ENCODE results near the gene C3. TPM values are rescaled to one million over a fixed set of nuclear protein-coding genes. Genes with fewer than 3 reads are reported as not detected.
"Not testable (repeated sequence)": the region's sequence is repeated elsewhere in the genome, so short reads cannot be mapped to it uniquely, and the experiment has no call there.

Gene C3
- polyA plus RNA-seq, 6 donors from 2014 or later: not detected

DNA sequence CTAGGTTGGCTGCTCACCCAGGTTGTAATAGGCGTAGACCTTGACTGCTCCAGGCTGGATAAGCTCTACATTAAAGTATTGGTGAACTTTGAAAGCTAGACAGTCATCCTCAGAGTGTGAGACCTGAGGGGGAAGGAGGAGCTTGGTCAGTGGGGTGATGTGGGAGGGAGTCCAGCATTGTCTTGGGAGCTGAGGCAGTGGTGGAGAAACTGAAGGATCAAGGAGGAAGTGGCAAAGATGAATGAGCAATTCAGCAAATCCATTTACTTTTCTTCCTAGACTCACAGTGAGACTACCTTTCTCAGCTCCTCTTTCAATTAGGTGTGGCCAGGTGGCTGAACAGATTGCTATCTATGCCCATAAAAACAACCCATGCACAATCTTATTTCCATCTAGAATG is 40.3 kb downstream of the C3 start:
- Mint-ChIP-seq H3K4me3 (no peak overlapping the region), H3K27ac (no peak overlapping the region), H3K9me3 (peaks cover 4 to 17% (median 5%) of the 10 kb centered on the region in 7 donors), H3K4me1 (peaks cover 5 to 12% (median 8%) of the 10 kb centered on the region in 3 donors), H3K27me3 (peaks cover 20 to 69% (median 47%) of the 10 kb centered on the region in 3 donors), H3K36me3 (peaks cover 0 to 4% of the 10 kb centered on the region in 2 donors)
- ATAC-seq (ENCODE audit: low read depth in 2 of 2): no peak
- no peak for DNase-seq

GRCh38 chr19:6679139-6679538 is 41.3 kb downstream of the C3 start:
- Mint-ChIP-seq H3K36me3 (peaks cover 0 to 4% of the 10 kb centered on the region in 2 donors), H3K4me3 (peak overlapping the region in 1 of 8 donors; percentile 23), H3K4me1 (peaks cover 8 to 20% (median 14%) of the 10 kb centered on the region in 3 donors), H3K9me3 (peaks cover 4 to 17% (median 5%) of the 10 kb centered on the region in 7 donors), H3K27ac (no peak overlapping the region), H3K27me3 (peaks cover 25 to 71% (median 57%) of the 10 kb centered on the region in 3 donors)
- ATAC-seq (ENCODE audit: low read depth in 2 of 2) (no peak), DNase-seq (no peak)

DNA sequence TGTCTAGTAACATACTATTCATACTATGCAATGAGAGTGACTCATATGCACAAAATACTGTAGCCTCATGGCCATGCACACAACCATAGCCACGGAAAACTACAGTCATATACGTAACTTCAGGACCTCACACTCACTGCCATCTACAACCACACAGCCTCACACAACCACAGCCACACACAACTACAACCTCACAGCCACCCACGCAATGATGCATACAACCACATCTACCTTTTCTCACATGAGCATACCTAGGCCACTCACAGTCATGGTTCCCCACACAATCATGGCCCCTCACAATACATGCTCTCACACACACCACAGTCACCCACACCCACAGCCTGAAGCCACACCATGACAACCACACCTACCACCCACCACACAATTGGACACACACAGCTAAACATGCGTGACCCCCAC is 41.8 kb downstream of the C3 start:
- DNase-seq (no peak), ATAC-seq (ENCODE audit: low read depth in 2 of 2) (no peak)
- peaks cover 4 to 17% (median 5%) of the 10 kb centered on the region in 7 donors for H3K9me3 Mint-ChIP-seq
- peaks cover 8 to 20% (median 14%) of the 10 kb centered on the region in 3 donors for H3K4me1 Mint-ChIP-seq
- H3K4me3 Mint-ChIP-seq: peak overlapping the region in 1 of 8 donors; percentile 9
- H3K27me3 Mint-ChIP-seq: peaks cover 25 to 70% (median 61%) of the 10 kb centered on the region in 3 donors
- no peak overlapping the region for H3K27ac Mint-ChIP-seq
- peaks cover 0 to 4% of the 10 kb centered on the region in 2 donors for H3K36me3 Mint-ChIP-seq

DNA sequence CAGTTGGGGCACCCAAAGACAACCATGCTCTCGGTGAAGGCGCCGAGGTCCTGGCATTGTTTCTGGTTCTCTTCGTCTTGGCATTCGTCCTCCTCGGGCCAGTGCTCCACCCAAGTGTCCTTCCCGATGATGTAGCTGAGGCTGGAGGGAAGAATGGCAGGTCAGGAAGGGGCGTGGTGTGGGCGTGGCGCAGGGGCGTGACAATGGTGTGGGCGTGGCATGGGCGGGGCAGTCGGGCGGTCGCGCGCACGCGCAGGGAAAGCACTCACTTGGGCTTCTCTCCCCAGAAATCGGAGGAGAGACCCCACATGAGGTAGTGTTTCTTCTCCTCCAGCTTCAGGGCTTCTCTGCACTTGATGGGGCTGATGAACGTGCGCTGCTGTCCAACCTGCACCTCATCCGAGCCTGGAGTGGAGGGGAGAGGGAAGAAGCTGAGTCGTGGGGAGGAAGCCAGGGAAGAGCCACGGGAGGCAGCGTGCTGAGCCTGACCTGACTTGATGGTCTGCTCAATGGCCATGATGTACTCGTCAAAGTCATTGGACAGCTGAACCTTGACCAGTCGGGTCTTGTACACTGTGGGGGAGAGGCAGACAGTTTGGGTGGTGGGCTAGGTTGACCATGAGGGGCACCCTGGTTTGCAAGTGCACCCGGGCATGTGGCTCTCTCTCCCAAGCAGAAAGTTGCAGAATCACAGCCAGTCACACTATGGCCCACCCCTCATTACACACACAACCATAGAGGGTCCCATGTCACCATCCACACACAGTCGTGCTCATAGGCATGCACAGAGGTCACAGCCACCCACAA is 42.4 kb downstream of the C3 start:
- no peak overlapping the region for H3K27ac Mint-ChIP-seq
- peaks cover 25 to 70% (median 64%) of the 10 kb centered on the region in 3 donors for H3K27me3 Mint-ChIP-seq
- H3K9me3 Mint-ChIP-seq: peaks cover 4 to 17% (median 5%) of the 10 kb centered on the region in 7 donors
- ATAC-seq (ENCODE audit: low read depth in 2 of 2) (no peak), DNase-seq (no peak)
- H3K36me3 Mint-ChIP-seq: peaks cover 0 to 4% of the 10 kb centered on the region in 2 donors
- H3K4me3 Mint-ChIP-seq: peak overlapping the region in 5 of 8 donors; percentile 4 to 54 (median 9)
- peaks cover 8 to 20% (median 14%) of the 10 kb centered on the region in 3 donors for H3K4me1 Mint-ChIP-seq

DNA sequence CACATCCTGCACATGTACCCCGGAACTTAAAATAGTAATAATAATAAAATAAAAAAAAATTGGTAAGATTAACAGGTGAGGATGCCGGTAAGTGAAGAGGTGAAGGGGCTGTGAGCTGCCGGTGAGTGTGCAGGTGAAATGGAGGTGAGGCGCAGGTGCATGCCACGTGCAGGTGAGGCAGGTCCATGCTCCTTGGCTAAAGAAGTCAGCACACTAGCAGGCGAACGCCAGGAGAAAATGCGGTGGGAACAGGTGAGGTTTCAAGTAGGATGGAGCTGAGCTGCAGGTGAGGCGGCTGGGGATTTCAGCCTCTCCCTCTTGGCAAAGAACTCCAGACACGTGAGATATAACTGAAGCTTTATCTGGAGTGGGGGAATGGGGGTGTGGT is 43.0 kb downstream of the C3 start:
- peaks cover 28 to 75% (median 67%) of the 10 kb centered on the region in 3 donors for H3K27me3 Mint-ChIP-seq
- ATAC-seq (ENCODE audit: low read depth in 2 of 2) (no peak), DNase-seq (no peak)
- H3K27ac Mint-ChIP-seq: peak overlapping the region in 1 of 6 donors; percentile 26
- peak overlapping the region in 3 of 8 donors; percentile 4 to 54 (median 7) for H3K4me3 Mint-ChIP-seq
- H3K9me3 Mint-ChIP-seq: peaks cover 4 to 12% (median 5%) of the 10 kb centered on the region in 7 donors
- peaks cover 0 to 4% of the 10 kb centered on the region in 2 donors for H3K36me3 Mint-ChIP-seq
- H3K4me1 Mint-ChIP-seq: peaks cover 8 to 20% (median 14%) of the 10 kb centered on the region in 3 donors

DNA sequence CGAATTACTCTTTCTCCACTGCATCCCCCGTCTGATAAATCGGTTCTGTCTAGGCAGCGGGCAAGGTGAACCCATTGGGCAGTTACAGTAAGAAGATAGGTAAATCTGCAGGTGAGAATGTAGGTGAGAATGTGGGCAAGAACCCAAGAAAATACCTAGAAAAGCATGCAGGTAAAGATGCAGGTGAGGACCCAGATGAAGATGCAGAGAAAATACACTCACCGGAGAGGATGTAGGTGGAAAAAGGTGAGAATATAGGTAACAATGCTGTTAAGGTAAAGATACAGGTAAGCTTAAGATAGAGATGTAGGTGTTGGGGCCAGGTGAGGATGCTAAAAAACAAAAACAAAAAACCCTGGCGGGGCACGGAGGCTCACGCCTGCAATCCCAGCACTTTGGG is 44.2 kb downstream of the C3 start:
- no peak for DNase-seq
- peaks cover 4 to 12% (median 5%) of the 10 kb centered on the region in 7 donors for H3K9me3 Mint-ChIP-seq
- peaks cover 34 to 81% (median 71%) of the 10 kb centered on the region in 3 donors for H3K27me3 Mint-ChIP-seq
- H3K36me3 Mint-ChIP-seq: peaks cover 0 to 4% of the 10 kb centered on the region in 2 donors
- no peak overlapping the region for H3K27ac Mint-ChIP-seq
- ATAC-seq (ENCODE audit: low read depth in 2 of 2): no peak
- peaks cover 8 to 20% (median 14%) of the 10 kb centered on the region in 3 donors for H3K4me1 Mint-ChIP-seq
- H3K4me3 Mint-ChIP-seq: no peak overlapping the region

GRCh38 chr19:6674868-6675305 is 45.6 kb downstream of the C3 start:
- H3K27me3 Mint-ChIP-seq: peaks cover 29 to 67% (median 66%) of the 10 kb centered on the region in 3 donors
- ATAC-seq (ENCODE audit: low read depth in 2 of 2) (peak; percentile 23 to 30), DNase-seq (no peak)
- peaks cover 18 to 24% (median 19%) of the 10 kb centered on the region in 3 donors for H3K4me1 Mint-ChIP-seq
- H3K4me3 Mint-ChIP-seq: peak overlapping the region in 1 of 8 donors; percentile 33
- peaks cover 0 to 4% of the 10 kb centered on the region in 2 donors for H3K36me3 Mint-ChIP-seq
- no peak overlapping the region for H3K27ac Mint-ChIP-seq
- H3K9me3 Mint-ChIP-seq: peaks cover 0 to 5% (median 4%) of the 10 kb centered on the region in 7 donors

DNA sequence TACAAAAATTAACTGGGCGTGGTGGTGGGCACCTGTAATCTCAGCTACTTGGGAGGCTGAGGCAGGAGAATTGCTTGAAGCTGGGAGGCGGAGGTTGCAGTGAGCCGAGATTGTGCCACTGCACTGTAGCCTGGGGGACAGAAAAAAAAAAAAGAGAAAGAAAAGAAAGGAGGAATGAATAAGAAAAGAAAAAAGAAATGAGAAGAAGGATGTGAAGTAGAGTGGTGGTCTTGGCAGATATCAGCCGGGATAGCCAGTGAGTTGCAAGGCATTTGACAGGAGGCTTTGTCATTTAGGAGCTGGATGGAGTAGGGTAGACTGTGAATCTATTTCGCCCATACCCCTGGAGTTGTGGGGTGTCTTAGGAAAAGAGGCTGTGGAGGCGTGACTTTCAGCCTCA is 46.0 kb downstream of the C3 start:
- Mint-ChIP-seq H3K27me3 (peaks cover 29 to 66% (median 63%) of the 10 kb centered on the region in 3 donors), H3K27ac (peak overlapping the region in 1 of 6 donors; percentile 25), H3K4me1 (peaks cover 23 to 29% (median 24%) of the 10 kb centered on the region in 3 donors), H3K4me3 (peak overlapping the region in 1 of 8 donors; percentile 0)
- ATAC-seq (ENCODE audit: low read depth in 2 of 2); H3K36me3 Mint-ChIP-seq; H3K9me3 Mint-ChIP-seq; DNase-seq: not testable (repeated sequence)

- Mint-ChIP-seq H3K4me1 (peaks cover 22 to 30% (median 28%) of the 10 kb centered on the region in 3 donors), H3K4me3 (peak overlapping the region in 1 of 8 donors; percentile 10), H3K9me3 (peaks cover 0 to 5% (median 0%) of the 10 kb centered on the region in 7 donors), H3K27me3 (peaks cover 23 to 72% (median 47%) of the 10 kb centered on the region in 3 donors), H3K27ac (peak overlapping the region in 1 of 6 donors; percentile 36), H3K36me3 (peaks cover 0 to 4% of the 10 kb centered on the region in 2 donors)
- ATAC-seq (ENCODE audit: low read depth in 2 of 2) (no peak), DNase-seq (no peak)
These were observed 47.7 kb downstream of the C3 start for GRCh38 chr19:6672693-6673290.

DNA sequence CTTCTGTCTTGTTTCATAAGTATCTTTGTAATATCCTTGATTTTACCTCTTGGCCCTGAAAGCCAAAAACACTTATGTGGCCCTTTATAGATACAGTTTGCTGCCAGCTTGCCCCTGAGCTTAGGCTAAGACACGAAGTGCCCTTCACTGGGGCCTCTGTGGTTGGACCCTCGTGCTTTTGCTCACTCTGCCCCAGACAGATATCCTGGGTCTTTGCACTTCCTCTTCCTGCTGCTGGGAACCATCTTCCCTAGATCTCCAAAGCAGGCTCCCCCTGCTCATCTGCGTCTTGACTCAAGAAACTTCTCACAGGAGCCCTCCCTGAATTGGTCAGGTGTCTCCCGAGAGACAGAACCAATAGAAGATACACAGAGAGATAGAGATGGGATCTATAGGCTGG is 48.5 kb downstream of the C3 start:
- no peaks in the 10 kb centered on the region for H3K36me3 Mint-ChIP-seq
- no peak overlapping the region for H3K27ac Mint-ChIP-seq
- DNase-seq (no peak), ATAC-seq (ENCODE audit: low read depth in 2 of 2) (no peak)
- peak overlapping the region in 1 of 8 donors; percentile 76 for H3K4me3 Mint-ChIP-seq
- H3K4me1 Mint-ChIP-seq: peaks cover 22 to 25% (median 22%) of the 10 kb centered on the region in 3 donors
- peaks cover 18 to 64% (median 39%) of the 10 kb centered on the region in 3 donors for H3K27me3 Mint-ChIP-seq
- H3K9me3 Mint-ChIP-seq: no peaks in the 10 kb centered on the region

- no peaks in the 10 kb centered on the region for H3K9me3 Mint-ChIP-seq
- peak overlapping the region in 5 of 8 donors; percentile 33 to 80 (median 63) for H3K4me3 Mint-ChIP-seq
- H3K4me1 Mint-ChIP-seq: peaks cover 16% of the 10 kb centered on the region in 3 donors
- DNase-seq: no peak
- peaks cover 9 to 34% (median 13%) of the 10 kb centered on the region in 3 donors for H3K27me3 Mint-ChIP-seq
- no peaks in the 10 kb centered on the region for H3K36me3 Mint-ChIP-seq
- no peak for ATAC-seq (ENCODE audit: low read depth in 2 of 2)
- peak overlapping the region in 3 of 6 donors; percentile 3 to 80 (median 55) for H3K27ac Mint-ChIP-seq
These were observed 51.8 kb downstream of the C3 start for GRCh38 chr19:6668691-6669090.

DNA sequence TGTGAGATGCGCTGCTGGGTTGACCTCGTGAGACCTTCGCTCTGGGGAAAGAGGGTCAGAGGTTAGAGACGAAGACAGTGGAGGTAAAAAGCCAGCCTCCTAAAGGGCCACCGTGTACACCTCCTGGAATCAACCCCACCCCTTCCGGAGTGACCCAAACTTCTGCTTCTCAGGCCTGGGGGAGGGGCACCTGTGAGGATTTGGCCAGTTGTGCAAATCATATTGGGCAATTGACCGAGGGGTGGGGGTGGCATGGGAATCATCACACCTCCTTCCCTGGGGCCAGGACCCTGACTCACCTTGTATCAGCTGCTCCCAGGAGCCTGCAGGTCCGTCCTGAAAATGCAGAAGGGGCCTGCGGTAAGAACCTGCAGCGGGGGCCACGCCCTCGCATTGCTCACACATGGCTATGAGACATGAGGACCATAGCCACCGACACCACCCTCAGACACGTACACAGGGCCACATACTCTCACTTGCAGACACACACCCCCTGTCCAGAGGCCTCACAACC is 53.3 kb downstream of the C3 start:
- Mint-ChIP-seq H3K27me3 (peaks cover 4 to 25% (median 5%) of the 10 kb centered on the region in 3 donors), H3K4me1 (peaks cover 16% of the 10 kb centered on the region in 3 donors)
- DNase-seq: no peak

GRCh38 chr19:6664916-6665315 is 55.5 kb downstream of the C3 start:
- no peaks in the 10 kb centered on the region for H3K9me3 Mint-ChIP-seq
- peaks cover 21 to 28% (median 23%) of the 10 kb centered on the region in 3 donors for H3K4me1 Mint-ChIP-seq
- ATAC-seq (ENCODE audit: low read depth in 2 of 2): no peak
- H3K36me3 Mint-ChIP-seq: no peaks in the 10 kb centered on the region
- peaks cover 16 to 35% (median 16%) of the 10 kb centered on the region in 3 donors for H3K27me3 Mint-ChIP-seq
- no peak for DNase-seq
- no peak overlapping the region for H3K4me3 Mint-ChIP-seq
- no peak overlapping the region for H3K27ac Mint-ChIP-seq

More for the DNA sequence above, 53.3 kb downstream of the C3 start:
- H3K9me3 Mint-ChIP-seq: no peaks in the 10 kb centered on the region
- H3K36me3 Mint-ChIP-seq: no peaks in the 10 kb centered on the region
- H3K4me3 Mint-ChIP-seq: no peak overlapping the region
- ATAC-seq (ENCODE audit: low read depth in 2 of 2): no peak
- no peak overlapping the region for H3K27ac Mint-ChIP-seq
